HCT116 (cell line): Measurements from ENCODE around the gene C6orf47.

Experiments used
- ATF3 ChIP-seq: IDR thresholded peaks from 2 replicates; pipeline ENCODE4 v1.6.1; 2012
- CEBPB ChIP-seq: IDR thresholded peaks from 2 replicates; pipeline ENCODE4 v1.6.1; 2012; ENCODE audit warnings: low read depth
- ELF1 ChIP-seq: IDR thresholded peaks from 2 replicates; pipeline ENCODE4 v1.6.1; 2012; ENCODE audit warnings: low read depth, borderline replicate concordance
- EZH2phosphoT487 ChIP-seq: fragments of 200-600 bp; IDR thresholded peaks from 2 replicates; pipeline ENCODE4 v1.6.1; 2018; ENCODE audit warnings: antibody characterized with exemption, borderline replicate concordance
- POLR2AphosphoS5 ChIP-seq: IDR thresholded peaks from 2 replicates; pipeline ENCODE4 v1.6.1; 2011; ENCODE audit warnings: mild to moderate bottlenecking, low read depth, low read length, moderate library complexity
- SIN3A ChIP-seq: IDR thresholded peaks from 2 replicates; pipeline ENCODE4 v1.6.1; 2012; ENCODE audit warnings: low read depth
- TF ChIP-seq, protein P1 (sequence below), 3 experiments: fragments of 200-600 bp in 1 of 3; sonication (generic) in 1 of 3; IDR thresholded peaks in 2 of 3; conservative IDR thresholded peaks in 1 of 3; 2 replicates each; pipeline ENCODE4 v1.5.1; 2012 to 2017; ENCODE audit warnings: low read depth in 2 of 3, low read length in 2 of 3, antibody characterized with exemption in 1 of 3, borderline replicate concordance in 1 of 3, control low read depth in 1 of 3, mild to moderate bottlenecking in 1 of 3, mixed read lengths in 1 of 3, mixed run types in 1 of 3, moderate library complexity in 1 of 3; ENCODE audit not compliant: insufficient read depth in 1 of 3

- TF ChIP-seq, protein P1, sequence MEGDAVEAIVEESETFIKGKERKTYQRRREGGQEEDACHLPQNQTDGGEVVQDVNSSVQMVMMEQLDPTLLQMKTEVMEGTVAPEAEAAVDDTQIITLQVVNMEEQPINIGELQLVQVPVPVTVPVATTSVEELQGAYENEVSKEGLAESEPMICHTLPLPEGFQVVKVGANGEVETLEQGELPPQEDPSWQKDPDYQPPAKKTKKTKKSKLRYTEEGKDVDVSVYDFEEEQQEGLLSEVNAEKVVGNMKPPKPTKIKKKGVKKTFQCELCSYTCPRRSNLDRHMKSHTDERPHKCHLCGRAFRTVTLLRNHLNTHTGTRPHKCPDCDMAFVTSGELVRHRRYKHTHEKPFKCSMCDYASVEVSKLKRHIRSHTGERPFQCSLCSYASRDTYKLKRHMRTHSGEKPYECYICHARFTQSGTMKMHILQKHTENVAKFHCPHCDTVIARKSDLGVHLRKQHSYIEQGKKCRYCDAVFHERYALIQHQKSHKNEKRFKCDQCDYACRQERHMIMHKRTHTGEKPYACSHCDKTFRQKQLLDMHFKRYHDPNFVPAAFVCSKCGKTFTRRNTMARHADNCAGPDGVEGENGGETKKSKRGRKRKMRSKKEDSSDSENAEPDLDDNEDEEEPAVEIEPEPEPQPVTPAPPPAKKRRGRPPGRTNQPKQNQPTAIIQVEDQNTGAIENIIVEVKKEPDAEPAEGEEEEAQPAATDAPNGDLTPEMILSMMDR (IDR thresholded peaks at IDR 0.05 in 2 of 3, conservative IDR thresholded peaks at IDR 0.05 in 1 of 3; ENCODE audit: borderline replicate concordance in 1 of 3, insufficient read depth in 1 of 3, low read depth in 2 of 3, low read length in 2 of 3): no peak
- TF ChIP-seq POLR2AphosphoS5 (no peak; the same call in 1 of the 2 replicates), EZH2phosphoT487 (no peak), ATF3 (no peak), CEBPB (no peak), ELF1 (no peak), SIN3A (no peak)
These were observed 20.6 kb upstream of the C6orf47 start for GRCh38 chr6:31681135-31681671.
